HG02798 (cell line): ENCODE measurements around the gene CENPA.
A peak's percentile ranks its signal among the peaks of the same experiment; 100 is the strongest.
"Not testable (repeated sequence)": the region's sequence is repeated elsewhere in the genome, so short reads cannot be mapped to it uniquely, and the experiment has no call there.

ENCODE experiments used
- ATAC-seq: cut with Tn5 transposase; IDR thresholded peaks from one replicate; pipeline ENCODE4 v1.9.1; 2021; ENCODE audit warnings: mild to moderate bottlenecking; ENCODE audit not compliant: unreplicated experiment, poor library complexity

CENPA gene

DNA sequence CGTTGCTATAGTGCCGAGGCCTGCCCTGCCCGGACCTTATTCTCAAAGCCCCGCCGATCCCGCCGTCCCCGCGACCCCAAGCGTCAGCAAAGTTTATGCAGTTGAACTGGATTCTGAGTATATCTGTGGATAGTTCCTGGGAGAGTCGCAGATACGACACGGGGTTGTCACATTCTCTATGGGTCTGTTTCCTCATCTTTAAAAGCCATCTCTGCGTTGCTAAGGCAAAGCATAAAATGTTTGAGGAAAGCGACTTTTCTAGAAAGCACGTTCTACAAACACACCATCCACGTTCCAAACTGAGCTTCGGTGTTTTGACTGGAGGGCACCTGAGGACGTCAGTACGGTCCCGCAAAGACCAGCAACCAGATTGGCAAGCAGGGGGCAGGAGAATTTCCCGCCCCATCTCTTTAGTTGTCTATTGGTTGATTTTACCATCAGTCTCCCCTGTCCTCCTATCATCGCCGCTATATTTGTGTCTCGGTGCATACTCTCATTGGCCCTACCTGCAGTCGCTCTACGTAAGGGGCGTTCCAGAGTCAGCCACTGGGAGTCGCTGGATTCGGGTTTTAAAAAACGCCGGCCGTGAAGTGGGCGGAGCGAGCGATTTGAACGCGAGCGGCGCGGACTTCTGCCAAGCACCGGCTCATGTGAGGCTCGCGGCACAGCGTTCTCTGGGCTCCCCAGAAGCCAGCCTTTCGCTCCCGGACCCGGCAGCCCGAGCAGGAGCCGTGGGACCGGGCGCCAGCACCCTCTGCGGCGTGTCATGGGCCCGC is at the start of gene CENPA:
TSS of gene CENPA (plus strand) at position 626 of the 776 bp plus-strand sequence. CDS start at position 767, 141 bp downstream.
- peak; percentile 99 for ATAC-seq

DNA sequence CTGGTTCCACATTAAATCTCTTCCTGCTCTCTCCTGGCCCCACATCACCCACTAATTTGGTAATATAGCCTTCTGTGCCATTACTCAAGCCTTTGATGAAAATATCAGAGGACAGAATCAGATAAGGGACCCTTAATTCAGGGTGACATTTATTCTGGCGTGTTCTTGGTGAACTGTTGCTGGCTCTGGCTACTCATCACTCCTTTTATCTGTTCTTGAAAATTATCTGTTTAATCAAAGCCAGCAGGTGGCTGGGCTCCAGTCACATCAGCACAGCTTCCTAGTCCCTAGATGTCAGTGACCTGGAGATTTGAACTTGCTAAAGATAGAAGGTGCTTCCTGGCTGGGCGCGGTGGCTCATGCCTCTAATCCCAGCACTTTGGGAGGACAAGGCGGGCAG is 48.6 kb upstream of the CENPA start:
- ATAC-seq, result no peak

DNA sequence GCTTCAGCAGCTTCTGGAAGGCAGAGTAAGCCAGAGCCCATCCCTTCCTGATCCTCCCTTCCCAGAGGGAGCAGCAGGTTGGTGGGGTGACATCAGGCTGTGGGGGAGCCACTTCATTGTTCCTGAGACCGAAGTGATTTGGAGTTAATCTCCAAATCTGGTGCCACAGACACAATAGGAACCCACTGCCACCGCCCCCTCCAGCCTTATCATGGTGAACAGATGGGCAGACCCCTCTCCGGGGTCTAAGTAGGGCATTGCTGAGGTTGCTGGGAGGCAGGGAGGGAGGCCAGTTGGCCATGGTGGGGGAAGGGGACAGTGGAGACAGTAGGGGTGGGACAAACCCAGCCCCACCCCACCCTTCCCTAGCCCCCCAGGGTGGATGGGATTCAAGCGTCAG is 47.4 kb upstream of the CENPA start:
- ATAC-seq, result no peak

DNA sequence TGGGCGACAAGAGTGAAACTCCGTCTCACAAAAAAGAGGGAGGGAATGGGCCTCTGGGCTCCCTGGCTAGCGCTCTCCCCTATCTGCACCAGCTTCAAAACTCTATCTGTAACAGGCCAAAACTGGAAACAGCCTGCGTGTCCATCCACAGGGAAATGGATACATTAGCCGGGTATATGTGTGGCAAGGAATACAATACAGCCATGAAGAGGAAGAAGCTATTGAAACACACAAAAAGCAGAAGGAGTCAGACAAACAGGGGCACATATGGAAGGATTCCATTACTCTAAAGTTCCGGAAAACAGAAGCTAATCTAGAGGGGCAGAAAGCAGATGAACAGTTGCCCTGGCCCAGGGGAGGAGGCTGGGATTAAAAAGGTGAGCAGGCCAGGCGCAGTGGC is 46.3 kb upstream of the CENPA start:
- ATAC-seq, result no peak

DNA sequence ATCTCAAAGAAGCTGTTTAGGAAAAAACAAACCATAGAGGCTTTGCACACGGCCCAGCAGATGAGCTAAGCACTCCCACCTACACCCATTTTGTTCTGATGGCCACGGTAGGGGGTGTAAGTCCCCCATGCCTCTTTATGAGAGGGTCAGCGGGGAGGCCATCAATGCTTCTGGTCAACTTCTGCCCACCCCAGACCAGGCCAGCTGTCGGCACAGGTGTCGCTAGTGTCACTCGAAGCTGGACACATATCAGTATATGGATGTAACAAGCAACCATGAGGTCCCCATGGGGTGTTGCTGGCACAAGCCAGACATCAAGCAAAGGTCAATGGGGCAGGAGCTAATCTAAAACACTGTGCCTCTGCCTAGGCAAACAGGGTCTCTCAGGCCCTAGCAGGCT is 45.5 kb upstream of the CENPA start:
- ATAC-seq, result no peak

DNA sequence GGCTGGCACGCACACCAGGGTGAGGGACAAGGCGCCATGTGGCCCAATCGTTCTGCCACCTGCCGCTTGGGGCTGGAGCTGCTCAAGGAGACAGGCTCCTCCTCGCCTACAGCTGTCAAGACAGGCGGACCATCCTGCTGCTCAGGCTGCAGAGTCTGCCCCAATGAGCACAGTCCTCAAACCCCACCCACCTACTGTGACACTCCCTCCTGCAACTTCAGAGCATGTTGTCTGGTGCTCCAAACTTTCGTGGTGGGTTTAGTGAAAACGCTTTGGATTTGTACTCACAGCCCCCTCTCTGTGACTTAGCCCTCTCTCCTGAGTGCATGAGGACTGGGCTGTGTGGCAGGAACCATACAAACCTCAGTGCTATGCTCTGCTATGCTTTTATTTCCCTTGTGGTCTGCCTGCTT is 45.0 kb upstream of the CENPA start:
- no peak for ATAC-seq

DNA sequence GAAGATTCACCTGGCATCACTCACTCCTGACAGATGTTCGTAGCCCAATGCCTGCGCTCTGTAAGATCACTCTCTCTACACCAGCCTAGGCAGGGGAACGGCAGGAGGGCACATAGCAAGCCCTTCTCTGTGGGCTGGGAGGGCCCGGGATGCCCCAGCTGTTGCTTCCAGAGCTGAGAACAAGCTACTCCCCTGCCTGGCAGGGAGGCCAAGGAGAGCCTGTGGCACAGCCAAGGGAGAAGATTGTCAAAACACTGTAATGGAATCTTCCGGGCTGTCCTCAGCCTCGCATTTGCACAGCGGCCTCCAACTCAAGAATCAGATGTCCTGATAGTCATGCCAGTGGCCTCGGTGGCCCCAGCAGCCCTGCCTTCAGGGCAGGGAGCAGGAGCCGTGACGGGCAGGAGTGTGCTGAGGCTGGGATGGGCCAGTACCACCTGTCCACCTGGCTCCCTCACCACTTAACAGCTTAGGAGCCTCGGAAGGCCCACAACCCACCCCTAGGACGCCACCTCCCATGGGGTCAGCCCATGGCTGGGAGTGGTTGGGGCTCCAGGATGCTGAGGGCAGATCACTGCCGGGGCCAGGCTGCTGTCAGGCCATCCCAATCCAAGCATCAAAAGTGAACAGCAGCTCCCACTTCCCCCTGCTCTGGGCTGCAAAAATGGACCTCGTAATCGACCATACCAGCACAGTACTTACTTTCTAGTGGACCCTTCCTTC is 43.6 kb upstream of the CENPA start:
- no peak for ATAC-seq

DNA sequence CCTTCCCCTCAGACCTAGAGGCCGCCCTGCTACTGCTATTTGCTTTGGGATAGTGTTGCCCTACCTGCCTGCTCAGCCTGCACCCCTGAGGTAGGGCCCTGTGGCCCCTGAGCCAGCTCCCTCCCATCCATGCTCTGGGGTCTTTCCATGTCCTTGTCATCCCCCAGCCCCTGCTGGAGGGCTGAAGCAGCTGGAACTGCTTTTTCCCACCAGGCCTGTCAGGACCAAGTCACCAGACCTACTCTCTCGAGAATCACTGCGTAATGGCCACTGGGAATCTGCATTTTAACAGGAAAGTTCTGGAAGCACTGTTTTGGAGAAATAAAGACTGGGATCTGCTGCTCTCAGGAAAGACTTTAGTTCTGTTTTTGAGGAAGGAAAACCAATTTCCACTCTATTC is 42.0 kb upstream of the CENPA start:
- ATAC-seq, result no peak

DNA sequence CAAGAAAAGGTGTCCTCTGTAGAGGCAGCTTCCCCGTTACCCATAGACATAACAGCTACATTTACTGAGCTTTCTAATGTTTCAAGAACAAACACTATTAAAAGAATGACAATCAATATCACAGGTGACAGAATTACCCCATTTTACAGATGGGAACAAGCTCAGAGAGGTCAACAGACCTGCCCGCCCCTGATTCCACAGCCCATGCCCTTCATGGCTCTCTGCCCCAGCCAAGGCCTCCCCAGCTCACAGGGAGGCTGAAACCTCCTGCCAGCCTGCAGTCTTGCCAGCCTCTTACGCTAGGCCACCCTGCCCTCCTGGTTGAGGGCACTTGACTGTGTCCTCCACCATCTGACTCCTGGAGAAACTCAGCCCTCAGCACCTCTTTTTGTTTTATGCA is 40.9 kb upstream of the CENPA start:
- no peak for ATAC-seq

DNA sequence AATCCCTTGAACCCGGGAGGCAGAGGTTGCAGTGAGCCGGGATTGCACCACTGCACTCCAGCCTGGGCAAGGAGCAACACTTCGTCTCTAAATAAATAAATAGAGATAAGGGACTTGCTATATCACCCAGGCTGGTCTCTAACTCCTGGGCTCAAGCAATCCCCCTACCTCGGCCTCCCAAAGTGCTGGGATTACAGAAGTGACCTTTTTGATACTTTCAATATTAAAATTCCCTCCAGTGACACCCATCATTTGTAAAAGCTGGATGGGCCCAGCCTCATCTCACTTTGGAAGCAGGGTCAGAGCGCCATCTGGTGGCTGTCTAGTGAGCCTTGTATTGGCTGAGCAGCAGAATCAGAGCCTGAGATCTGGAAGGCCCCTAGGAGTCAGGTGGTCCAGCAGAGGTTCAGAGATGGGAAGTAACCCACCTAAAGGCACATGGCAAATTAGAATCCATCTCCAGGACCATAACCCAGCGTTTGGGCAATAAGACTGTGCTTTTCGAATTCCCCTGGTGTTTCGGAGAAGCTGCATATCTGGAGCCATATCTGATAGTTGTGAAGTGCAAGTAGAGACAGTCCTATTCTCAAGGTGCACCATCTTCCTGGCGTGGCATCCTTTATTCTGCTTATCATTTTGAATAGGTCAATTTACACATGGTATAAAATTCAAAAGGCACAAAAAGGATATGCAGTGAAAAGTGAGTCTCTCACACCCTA is 40.1 kb upstream of the CENPA start:
- peak; percentile 52 for ATAC-seq

DNA sequence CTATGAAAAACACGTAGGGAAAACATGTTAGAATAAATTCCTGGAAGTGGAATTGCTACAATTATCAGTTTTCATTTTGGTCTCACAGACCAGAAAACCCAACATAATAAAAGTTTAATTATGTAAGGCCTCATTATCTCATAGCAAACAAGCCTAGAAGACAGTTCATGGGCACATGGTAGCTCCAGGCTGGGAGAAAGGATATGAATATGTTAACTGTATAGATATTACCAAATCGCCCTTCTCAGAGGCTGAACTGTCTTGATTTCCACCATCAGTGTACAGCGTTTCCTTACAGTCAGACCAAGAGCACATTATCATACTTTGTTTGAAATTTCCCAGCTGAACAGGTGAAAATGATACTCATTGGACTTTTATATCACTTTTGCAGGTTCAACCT is 38.9 kb upstream of the CENPA start:
- ATAC-seq, result no peak

DNA sequence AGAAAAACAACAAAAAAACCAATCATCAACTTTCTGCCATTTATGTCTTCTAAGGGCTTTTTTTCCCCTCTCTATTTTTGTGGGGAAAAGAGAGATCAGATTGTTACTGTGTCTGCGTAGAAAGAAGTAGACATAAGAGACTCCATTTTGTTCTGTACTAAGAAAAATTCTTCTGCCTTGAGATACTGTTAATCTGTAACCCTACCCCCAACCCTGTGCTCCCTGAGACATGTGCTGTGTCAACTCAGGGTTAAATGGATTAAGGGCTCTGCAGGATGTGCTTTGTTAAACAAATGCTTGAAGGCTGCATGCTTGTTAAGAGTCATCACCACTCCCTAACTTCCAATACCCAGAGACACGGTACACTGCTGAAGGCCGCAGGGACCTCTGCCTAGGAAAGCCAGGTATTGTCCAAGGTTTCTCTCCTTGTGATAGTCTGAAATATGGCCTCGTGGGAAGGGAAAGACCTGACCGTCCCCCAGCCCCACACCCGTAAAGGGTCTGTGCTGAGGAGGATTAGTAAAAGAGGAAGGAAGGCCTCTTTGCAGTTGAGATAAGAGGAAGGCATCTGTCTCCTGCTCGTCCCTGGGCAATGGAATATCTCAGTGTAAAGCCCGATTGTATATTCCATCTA is 36.0 kb upstream of the CENPA start:
- not testable (repeated sequence) for ATAC-seq

DNA sequence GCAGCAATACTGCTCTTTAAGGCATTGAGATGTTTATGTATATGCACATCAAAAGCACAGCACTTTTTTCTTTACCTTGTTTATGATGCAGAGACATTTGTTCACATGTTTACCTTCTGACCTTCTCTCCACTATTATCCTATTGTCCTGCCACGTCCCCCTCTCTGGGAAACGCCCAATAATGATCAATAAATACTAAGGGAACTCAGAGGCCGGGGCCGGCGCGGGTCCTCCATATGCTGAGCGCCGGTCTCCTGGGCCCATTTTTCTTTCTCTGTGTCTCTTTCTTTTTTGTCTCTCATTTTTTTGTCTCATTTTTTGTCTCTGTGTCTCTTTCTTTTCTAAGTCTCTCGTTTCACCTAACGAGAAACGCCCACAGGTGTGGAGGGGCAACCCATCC is 35.4 kb upstream of the CENPA start:
- ATAC-seq, result not testable (repeated sequence)

DNA sequence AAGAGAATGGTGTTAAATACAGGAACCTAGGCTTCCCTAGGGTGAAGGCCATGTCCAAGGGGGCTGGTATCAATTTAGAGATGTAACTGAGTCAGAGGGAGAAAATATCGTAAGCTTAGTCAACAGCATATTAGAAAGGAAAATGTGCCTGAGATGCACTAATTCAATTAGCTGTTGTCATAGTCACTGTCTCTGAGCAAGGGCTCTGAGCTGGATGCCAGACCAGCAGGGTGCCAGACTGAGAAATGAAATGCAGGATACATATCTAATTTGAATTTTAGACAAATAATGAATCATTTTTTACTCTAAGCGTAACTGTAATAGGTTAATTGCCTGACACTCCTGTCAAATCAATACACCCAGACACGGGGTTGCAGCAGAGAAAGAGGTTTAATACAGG is 33.2 kb upstream of the CENPA start:
- ATAC-seq, result no peak

DNA sequence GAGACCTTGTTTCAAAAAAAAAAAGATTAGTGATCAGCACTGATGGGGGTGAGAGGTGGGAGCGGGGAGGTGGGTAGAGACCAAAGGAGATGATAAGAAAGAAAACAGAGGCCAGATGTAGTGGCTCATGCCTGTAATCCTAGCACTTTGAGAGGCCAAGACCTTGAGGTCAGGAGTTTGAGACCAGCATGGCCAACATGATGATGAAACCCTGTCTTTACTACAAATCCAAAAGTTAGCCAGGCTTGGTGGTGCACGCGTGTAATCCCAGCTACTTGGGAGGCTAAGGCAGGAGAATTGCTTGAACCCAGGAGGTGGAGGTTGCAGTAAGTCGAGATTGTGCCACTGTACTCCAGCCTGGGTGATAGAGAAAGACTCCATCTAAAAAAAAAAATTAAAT is 31.3 kb upstream of the CENPA start:
- ATAC-seq, result no peak

DNA sequence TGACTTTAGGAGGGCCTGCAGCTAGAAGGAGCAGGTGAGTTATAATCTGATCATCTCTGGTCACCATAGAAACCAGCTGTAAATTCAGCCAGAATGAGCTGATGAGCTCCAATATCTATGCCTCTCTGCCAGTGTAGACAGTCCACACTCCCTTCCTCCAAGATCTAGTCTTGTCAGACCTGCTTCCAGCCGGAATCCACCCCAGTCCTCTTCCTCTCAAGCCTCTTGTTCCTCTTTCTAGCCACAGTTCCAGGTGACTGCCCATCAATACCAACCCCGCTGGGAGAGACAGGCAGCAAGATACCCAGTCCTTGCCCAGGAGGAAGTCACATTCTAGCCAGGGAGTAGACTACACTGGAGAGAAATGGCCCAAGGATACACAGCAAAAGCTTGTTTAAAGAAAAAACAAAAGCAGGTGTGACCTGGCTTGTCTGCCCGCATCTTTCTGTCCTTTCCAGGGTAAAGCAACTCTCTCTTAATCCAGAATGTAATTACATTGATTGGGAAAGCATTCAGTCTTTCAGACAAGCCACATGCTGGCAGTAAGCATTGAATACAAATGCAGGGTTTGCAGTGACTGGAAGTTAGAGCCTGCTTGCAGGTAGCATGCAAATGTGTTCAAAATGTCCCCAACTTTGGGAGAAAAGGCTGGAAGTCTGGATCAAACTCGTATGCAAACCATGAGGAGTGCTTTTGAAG is 30.7 kb upstream of the CENPA start:
- ATAC-seq, result no peak

DNA sequence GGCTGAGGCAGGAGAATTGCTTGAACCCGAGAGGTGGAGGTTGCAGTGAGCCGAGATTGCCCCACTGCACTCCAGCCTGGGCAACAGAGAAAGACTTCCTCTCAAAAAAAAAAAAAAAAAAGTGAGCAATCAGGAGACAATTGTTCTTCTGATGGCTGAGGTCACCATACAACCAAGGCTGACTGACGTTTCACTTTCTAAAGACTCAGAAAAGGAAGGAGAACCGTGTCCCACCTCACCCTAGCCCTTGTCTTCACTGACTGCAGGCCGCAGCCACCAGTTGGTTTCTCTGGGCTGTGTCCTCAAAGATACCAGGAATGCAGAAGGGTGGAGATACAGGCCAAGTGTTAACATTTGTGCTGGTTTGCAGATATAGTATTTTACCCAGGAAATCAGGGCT is 29.5 kb upstream of the CENPA start:
- no peak for ATAC-seq

DNA sequence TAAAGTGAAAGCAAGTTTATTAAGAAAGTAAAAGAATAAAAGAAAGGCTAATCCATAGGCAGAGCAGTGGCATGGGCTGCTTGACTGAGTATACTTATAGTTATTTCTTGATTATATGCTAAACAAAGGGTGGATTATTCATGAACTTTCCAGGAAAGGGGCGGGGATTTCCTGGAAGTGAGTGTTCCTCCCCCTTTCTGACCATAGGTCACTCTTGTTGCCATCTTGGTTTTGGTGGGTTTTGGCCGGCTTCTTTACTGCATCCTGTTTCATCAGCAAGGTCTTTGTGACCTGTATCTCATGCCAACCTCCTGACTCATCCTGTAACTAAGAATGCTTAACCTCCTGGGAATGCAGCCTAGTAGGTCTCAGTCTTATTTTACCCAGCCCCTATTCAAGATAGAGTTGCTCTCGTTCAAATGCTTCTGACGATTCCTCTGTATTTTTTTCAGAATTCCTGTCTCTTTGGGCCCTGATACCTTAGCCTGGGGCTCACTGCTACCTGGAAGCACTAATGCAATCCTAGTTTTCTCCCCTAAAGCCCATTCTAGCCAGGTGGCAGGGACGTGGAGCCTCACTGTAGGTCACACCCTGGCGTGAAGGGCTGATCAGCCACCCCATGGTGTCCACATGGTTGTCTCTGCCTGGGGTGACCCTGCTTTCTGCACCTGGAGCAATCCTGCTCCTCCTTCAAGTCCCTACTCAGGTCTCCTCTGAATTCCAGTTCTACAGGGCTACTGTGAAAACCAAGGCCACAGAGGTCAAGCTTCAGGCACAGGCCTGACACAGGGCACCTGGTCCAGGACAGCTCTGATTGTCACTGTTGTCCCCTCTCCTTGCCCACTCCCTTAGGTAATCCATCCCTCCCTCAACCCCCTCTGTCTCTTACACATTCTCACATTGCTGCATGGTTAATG is 27.7 kb upstream of the CENPA start:
- peak; percentile 47 for ATAC-seq

DNA sequence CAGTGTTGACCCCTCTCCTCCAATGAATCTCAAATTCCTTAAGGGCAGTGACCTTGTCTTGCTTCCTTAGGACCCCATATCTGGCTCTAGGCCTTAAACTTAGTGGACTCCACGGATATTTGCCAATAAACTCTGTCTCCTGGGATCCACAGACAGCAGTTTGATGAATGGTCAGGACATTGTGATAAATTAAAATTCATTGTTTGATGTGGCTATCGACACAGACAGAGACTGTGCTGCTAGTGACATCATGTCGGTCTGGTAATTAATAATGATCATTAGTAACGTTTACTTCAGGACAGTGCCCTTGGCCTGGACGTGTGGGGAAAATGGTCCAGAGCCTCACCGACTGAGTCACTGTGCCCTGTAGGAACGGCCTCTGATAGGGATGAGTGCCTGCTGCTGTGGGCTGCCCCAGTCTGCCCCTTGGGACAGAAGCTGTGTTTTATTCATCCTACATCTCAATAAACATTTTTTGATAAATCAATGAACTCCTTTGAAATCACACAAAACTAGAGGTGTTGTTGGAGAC is 27.0 kb upstream of the CENPA start:
- no peak for ATAC-seq
